GM23248 (cell line): ENCODE results near the gene PRDM10. TPM values are rescaled to one million over a fixed set of nuclear protein-coding genes. Genes with fewer than 3 reads are reported as not detected.

Experiments
- DNase-seq: peaks from one replicate; pipeline ENCODE4 v3.0.0-alpha.2; 2015
- H2AFZ ChIP-seq: fragments of 200-600 bp; sonication (generic); 2 replicates; pipeline ENCODE4 v1.6.1; 2016; ENCODE audit warnings: antibody characterized with exemption
- H3F3A ChIP-seq: fragments of 200-600 bp; sonication (generic); 2 replicates; pipeline ENCODE4 v1.6.1; 2016; ENCODE audit warnings: mild to moderate bottlenecking, antibody characterized with exemption, mixed run types; ENCODE audit not compliant: insufficient read depth
- H3K27ac ChIP-seq: fragments of 200-600 bp; sonication (generic); 2 replicates; pipeline ENCODE4 v1.5.1; 2016; ENCODE audit warnings: mild to moderate bottlenecking
- H3K27me3 ChIP-seq: fragments of 200-600 bp; sonication (generic); replicated peaks from 2 replicates; pipeline ENCODE4 v1.6.1; 2016; ENCODE audit warnings: mild to moderate bottlenecking; ENCODE audit not compliant: insufficient read depth
- H3K36me3 ChIP-seq: fragments of 200-600 bp; sonication (generic); 2 replicates; pipeline ENCODE4 v1.6.1; 2016; ENCODE audit warnings: low read depth, mild to moderate bottlenecking
- H3K4me1 ChIP-seq: fragments of 200-600 bp; sonication (generic); 2 replicates; pipeline ENCODE4 v1.6.1; 2016; ENCODE audit warnings: mild to moderate bottlenecking; ENCODE audit not compliant: insufficient read depth
- H3K4me2 ChIP-seq: fragments of 200-600 bp; sonication (generic); one replicate; pipeline ENCODE4 v1.6.1; 2016; ENCODE audit warnings: mild to moderate bottlenecking; ENCODE audit not compliant: unreplicated experiment
- H3K4me3 ChIP-seq: fragments of 200-600 bp; sonication (generic); 2 replicates; pipeline ENCODE4 v1.5.1; 2016; ENCODE audit warnings: mild to moderate bottlenecking
- H3K79me2 ChIP-seq: fragments of 200-600 bp; sonication (generic); 2 replicates; pipeline ENCODE4 v1.6.1; 2016; ENCODE audit warnings: mild to moderate bottlenecking; ENCODE audit not compliant: insufficient read depth
- H3K9ac ChIP-seq: fragments of 200-600 bp; sonication (generic); 2 replicates; pipeline ENCODE4 v1.6.1; 2016; ENCODE audit warnings: mild to moderate bottlenecking
- H3K9me2 ChIP-seq: fragments of 200-600 bp; sonication (generic); 2 replicates; pipeline ENCODE4 v1.6.1; 2016; ENCODE audit warnings: mixed run types, mild to moderate bottlenecking, moderate library complexity; ENCODE audit not compliant: insufficient read depth
- H3K9me3 ChIP-seq: fragments of 200-600 bp; sonication (generic); one replicate; pipeline ENCODE4 v1.6.1; 2017; ENCODE audit warnings: low read depth
- H4K20me1 ChIP-seq: fragments of 200-600 bp; sonication (generic); 2 replicates; pipeline ENCODE4 v1.6.0; 2016; ENCODE audit not compliant: insufficient read depth
- EZH2 ChIP-seq: fragments of 200-600 bp; sonication (generic); IDR thresholded peaks from 2 replicates; pipeline ENCODE4 v1.6.1; 2018; ENCODE audit warnings: antibody characterized with exemption, mild to moderate bottlenecking; ENCODE audit not compliant: insufficient read depth, poor library complexity, severe bottlenecking
- EZH2phosphoT487 ChIP-seq: fragments of 200-600 bp; sonication (generic); IDR thresholded peaks from 2 replicates; pipeline ENCODE4 v1.6.1; 2018; ENCODE audit warnings: antibody characterized with exemption, moderate library complexity, mild to moderate bottlenecking, low read depth; ENCODE audit not compliant: insufficient read depth
- WGBS, 2 experiments: methylation state at CpG; one replicate each; pipeline ENCODE4 v1.1.6; 2015 to 2017; ENCODE audit warnings: low lambda C conversion rate in 2 of 2, low coverage in 1 of 2; ENCODE audit errors: missing lambda C conversion rate in 2 of 2; 5-methylcytosine and 5-hydroxymethylcytosine counted together
- in situ Hi-C: fragments of 300-500 bp; cut with MboI; formaldehyde crosslinking; loops from 2 replicates; pipeline ENCODE4 v1.15.0; 2020
- polyA plus RNA-seq: library from polyadenylated mRNA; unstranded; fragments of >200 nt; fragmentation: Nextera tagmentation; extraction: Ambion mirVana; gene quantifications from 2 replicates; pipeline ENCODE4 v1.2.1, GENCODE V29; 2016
- total RNA-seq: library from RNA; depleted of rRNA; stranded (reverse); fragments of >200 nt; shearing (Covaris generic); gene quantifications from 2 replicates; pipeline ENCODE4 v1.2.3, GENCODE V29; 2014

The PRDM10 gene
- total and polyA plus RNA-seq, 2 experiments from 2014 or later: 2.9 to 4.6 TPM

GRCh38 chr11:129951866-129952262 is 50.8 kb downstream of the PRDM10 start:
- Histone ChIP-seq H3K4me1 (no peaks in the 10 kb centered on the region), H3K36me3 (no peaks in the 10 kb centered on the region), H3F3A (no peaks in the 10 kb centered on the region), H3K9me3 (no peaks in the 10 kb centered on the region), H3K79me2 (no peaks in the 10 kb centered on the region), H3K27me3 (no peaks in the 10 kb centered on the region), H3K4me2 (no peak overlapping the region), H3K27ac (no peak overlapping the region), H4K20me1 (no peaks in the 10 kb centered on the region), H3K9ac (no peak overlapping the region), H3K4me3 (no peak overlapping the region), H2AFZ (no peak overlapping the region), H3K9me2 (no peaks in the 10 kb centered on the region)
- TF ChIP-seq EZH2 (no peak), EZH2phosphoT487 (no peak)
- in situ Hi-C loops: no loop called here
- DNase-seq: no peak
- WGBS, 2 experiments: 87 to 90% methylated on average over 1 of the region's 1 CpG

- H2AFZ ChIP-seq: no peak overlapping the region
- H3F3A ChIP-seq: no peaks in the 10 kb centered on the region
- no peak overlapping the region for H3K4me2 ChIP-seq
- H3K9me3 ChIP-seq: no peaks in the 10 kb centered on the region
- no peaks in the 10 kb centered on the region for H3K36me3 ChIP-seq
- no peak for DNase-seq
- H3K9me2 ChIP-seq: no peaks in the 10 kb centered on the region
- H3K4me1 ChIP-seq: no peaks in the 10 kb centered on the region
- no peak overlapping the region for H3K27ac ChIP-seq
- in situ Hi-C loops: no loop called here
- no peaks in the 10 kb centered on the region for H3K79me2 ChIP-seq
- WGBS, 2 experiments: 95% methylated on average over 10 of the region's 10 CpGs
- TF ChIP-seq EZH2phosphoT487 (no peak), EZH2 (no peak)
- no peaks in the 10 kb centered on the region for H3K27me3 ChIP-seq
- no peak overlapping the region for H3K4me3 ChIP-seq
- H3K9ac ChIP-seq: no peak overlapping the region
- H4K20me1 ChIP-seq: no peaks in the 10 kb centered on the region
Observed at GRCh38 chr11:129951201-129951865, 51.3 kb downstream of the PRDM10 start.

- Histone ChIP-seq H4K20me1 (no peaks in the 10 kb centered on the region), H3K9me3 (no peaks in the 10 kb centered on the region), H3K9me2 (no peaks in the 10 kb centered on the region), H3K4me2 (no peak overlapping the region), H3K4me3 (no peak overlapping the region), H2AFZ (no peak overlapping the region), H3F3A (no peaks in the 10 kb centered on the region), H3K79me2 (no peaks in the 10 kb centered on the region), H3K4me1 (no peaks in the 10 kb centered on the region), H3K36me3 (no peaks in the 10 kb centered on the region), H3K9ac (no peak overlapping the region), H3K27ac (no peak overlapping the region), H3K27me3 (no peaks in the 10 kb centered on the region)
- WGBS, 2 experiments: 84 to 88% methylated on average over 17 of the region's 17 CpGs
- in situ Hi-C loops: no loop called here
- TF ChIP-seq EZH2 (no peak), EZH2phosphoT487 (no peak)
- peak; percentile 22 for DNase-seq
Observed at GRCh38 chr11:129950101-129951091, 52.2 kb downstream of the PRDM10 start.

- no peak for DNase-seq
- H3K79me2 ChIP-seq: no peaks in the 10 kb centered on the region
- no peaks in the 10 kb centered on the region for H3K4me1 ChIP-seq
- no peaks in the 10 kb centered on the region for H3K27me3 ChIP-seq
- no peak overlapping the region for H3K9ac ChIP-seq
- TF ChIP-seq EZH2phosphoT487 (no peak), EZH2 (no peak)
- H3K27ac ChIP-seq: no peak overlapping the region
- no peaks in the 10 kb centered on the region for H3F3A ChIP-seq
- 100% methylated on average over 1 of the region's 1 CpG for WGBS, 2 experiments
- H3K9me3 ChIP-seq: no peaks in the 10 kb centered on the region
- H3K4me2 ChIP-seq: no peak overlapping the region
- H3K4me3 ChIP-seq: no peak overlapping the region
- H2AFZ ChIP-seq: no peak overlapping the region
- no peaks in the 10 kb centered on the region for H4K20me1 ChIP-seq
- H3K36me3 ChIP-seq: no peaks in the 10 kb centered on the region
- in situ Hi-C loops: no loop called here
- H3K9me2 ChIP-seq: no peaks in the 10 kb centered on the region
Observed at GRCh38 chr11:129948926-129949466, 53.6 kb downstream of the PRDM10 start.
